Stimulated activated naive B cell treated with anti-CD40 and anti-IgM and Interleukin-4, amounts not matched to agents 10 μg/mL and 1 μg/mL and 100 μg/mL, for 72 hours (primary cell): ENCODE results near the gene CHMP6.
"Not testable (repeated sequence)": the region's sequence is repeated elsewhere in the genome, so short reads cannot be mapped to it uniquely, and the experiment has no call there.

Source experiments
- ATAC-seq, 2 donors: fragments of 150-1000 bp; cut with Tn5 transposase; replicated peaks; 2 replicates each; pipeline ENCODE4 v1.10.0; 2021; ENCODE audit warnings: moderate library complexity in 1 of 2
- DNase-seq: peaks from one replicate; pipeline ENCODE4 v3.0.0; 2021
- H3K27ac Mint-ChIP-seq: one replicate; pipeline ENCODE4 v1.8.0; 2022; ENCODE audit warnings: mild to moderate bottlenecking, mixed read lengths
- H3K27me3 Mint-ChIP-seq, 2 donors: one replicate each; pipeline ENCODE4 v1.8.0; 2022; ENCODE audit warnings: mixed read lengths in 2 of 2
- H3K36me3 Mint-ChIP-seq, 2 donors: one replicate each; pipeline ENCODE4 v1.8.0; 2022; ENCODE audit warnings: mixed read lengths in 2 of 2, mild to moderate bottlenecking in 1 of 2
- H3K4me1 Mint-ChIP-seq, 2 donors: one replicate each; pipeline ENCODE4 v1.8.0; 2022; ENCODE audit warnings: mixed read lengths in 2 of 2, mild to moderate bottlenecking in 1 of 2
- H3K4me3 Mint-ChIP-seq, 2 donors: one replicate each; pipeline ENCODE4 v1.8.0; 2022; ENCODE audit warnings: mild to moderate bottlenecking in 2 of 2, mixed read lengths in 2 of 2, moderate library complexity in 1 of 2
- H3K9me3 Mint-ChIP-seq, 2 donors: one replicate each; pipeline ENCODE4 v1.8.0; 2022; ENCODE audit warnings: mixed read lengths in 2 of 2, mild to moderate bottlenecking in 1 of 2

Gene CHMP6

DNA sequence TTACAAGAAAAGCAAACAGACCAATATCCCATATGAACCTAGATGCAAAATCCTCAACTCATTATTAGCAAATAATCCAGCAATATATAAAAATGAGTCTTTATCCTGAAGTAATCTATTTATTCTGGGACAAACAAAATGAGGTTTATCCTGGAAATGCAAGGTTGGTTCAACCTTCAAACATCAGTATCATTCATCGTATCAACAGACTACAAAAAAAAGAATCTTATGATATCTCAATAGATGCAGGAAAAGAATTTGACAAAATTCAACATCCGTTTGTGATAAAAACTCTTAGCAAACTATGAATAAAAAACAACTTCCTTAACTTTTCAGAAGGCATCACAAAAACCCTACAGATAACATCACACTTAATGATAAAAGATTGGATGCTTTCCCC lies 24.9 kb downstream of the CHMP6 start:
- no peak for ATAC-seq
- Mint-ChIP-seq H3K27me3 (peaks cover 0 to 4% of the 10 kb centered on the region in 2 donors), H3K4me3 (no peak overlapping the region), H3K36me3 (peaks cover 0 to 7% of the 10 kb centered on the region in 2 donors), H3K27ac (no peak overlapping the region), H3K4me1 (peaks cover 10 to 22% of the 10 kb centered on the region in 2 donors), H3K9me3 (peaks cover 3 to 5% of the 10 kb centered on the region in 2 donors)
- no peak for DNase-seq

DNA sequence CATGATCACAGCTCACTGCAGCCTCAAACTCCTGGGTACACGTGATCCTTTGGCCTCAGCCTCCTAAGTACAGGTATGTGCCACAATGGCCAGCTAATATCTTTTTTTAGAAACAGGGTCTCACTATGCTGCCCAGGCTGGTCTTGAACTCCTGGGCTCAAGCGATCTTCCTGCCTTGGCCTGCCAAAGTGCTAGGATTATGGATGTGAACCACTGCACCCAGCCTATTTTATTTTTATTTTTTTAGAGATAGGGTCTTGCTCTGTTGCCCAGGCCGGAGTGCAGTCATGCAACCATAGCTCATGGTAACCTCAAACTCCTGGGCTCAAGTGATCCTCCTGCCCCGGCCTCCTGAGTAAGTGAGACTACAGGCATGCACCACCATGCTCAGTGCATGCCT lies 25.7 kb downstream of the CHMP6 start:
- ATAC-seq, DNase-seq: not testable (repeated sequence)
- H3K27ac Mint-ChIP-seq, result peak overlapping the region; percentile 91

DNA sequence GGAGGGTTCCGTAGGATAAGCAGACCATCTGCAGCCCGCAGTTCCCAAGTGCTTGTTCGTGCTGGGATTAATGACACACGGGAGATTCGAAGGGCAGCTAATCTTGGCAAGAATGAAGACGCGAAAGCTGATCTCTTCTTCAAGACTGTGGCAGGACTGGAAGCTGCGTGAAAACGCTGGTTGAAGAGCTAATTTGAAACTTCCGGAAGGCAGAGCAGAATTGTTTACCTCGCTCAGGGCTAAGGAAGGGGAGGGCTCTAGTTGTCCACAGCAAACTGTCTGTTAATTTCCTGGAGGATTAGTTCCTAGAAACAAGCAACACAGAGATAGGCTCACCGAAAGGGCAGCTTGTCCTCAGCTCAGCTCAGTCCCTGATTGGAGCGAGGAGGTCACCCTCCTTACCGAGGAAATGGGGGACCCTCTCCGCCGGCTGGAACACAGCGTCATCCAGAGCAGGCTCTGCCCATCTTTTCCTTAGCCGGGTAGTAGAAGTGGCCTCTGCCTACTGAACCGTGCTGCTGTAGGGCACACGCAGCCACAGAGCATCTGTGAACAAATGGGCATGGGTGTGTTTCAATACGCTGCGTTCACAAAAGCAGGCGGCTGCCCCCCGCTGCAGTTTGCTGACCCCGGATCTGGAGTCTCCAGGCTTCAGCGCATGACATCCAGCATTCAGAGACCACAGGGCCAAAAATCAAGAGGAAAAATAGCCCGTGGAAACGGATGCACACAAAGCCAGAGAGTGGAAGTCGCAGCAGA lies 26.6 kb downstream of the CHMP6 start:
- DNase-seq (no peak), ATAC-seq (peak; percentile 78 to 84)
- peaks cover 0 to 4% of the 10 kb centered on the region in 2 donors for H3K36me3 Mint-ChIP-seq
- peaks cover 10 to 22% of the 10 kb centered on the region in 2 donors for H3K4me1 Mint-ChIP-seq
- H3K4me3 Mint-ChIP-seq, result peak overlapping the region; percentile 78 to 79
- peak overlapping the region; percentile 91 for H3K27ac Mint-ChIP-seq
- H3K27me3 Mint-ChIP-seq, result no peaks in the 10 kb centered on the region
- H3K9me3 Mint-ChIP-seq, result no peaks in the 10 kb centered on the region

More for the DNA sequence above, 25.7 kb downstream of the CHMP6 start:
- not testable (repeated sequence) for H3K36me3 Mint-ChIP-seq, H3K9me3 Mint-ChIP-seq, H3K4me3 Mint-ChIP-seq, H3K27me3 Mint-ChIP-seq
- peaks cover 10 to 22% of the 10 kb centered on the region in 2 donors for H3K4me1 Mint-ChIP-seq

DNA sequence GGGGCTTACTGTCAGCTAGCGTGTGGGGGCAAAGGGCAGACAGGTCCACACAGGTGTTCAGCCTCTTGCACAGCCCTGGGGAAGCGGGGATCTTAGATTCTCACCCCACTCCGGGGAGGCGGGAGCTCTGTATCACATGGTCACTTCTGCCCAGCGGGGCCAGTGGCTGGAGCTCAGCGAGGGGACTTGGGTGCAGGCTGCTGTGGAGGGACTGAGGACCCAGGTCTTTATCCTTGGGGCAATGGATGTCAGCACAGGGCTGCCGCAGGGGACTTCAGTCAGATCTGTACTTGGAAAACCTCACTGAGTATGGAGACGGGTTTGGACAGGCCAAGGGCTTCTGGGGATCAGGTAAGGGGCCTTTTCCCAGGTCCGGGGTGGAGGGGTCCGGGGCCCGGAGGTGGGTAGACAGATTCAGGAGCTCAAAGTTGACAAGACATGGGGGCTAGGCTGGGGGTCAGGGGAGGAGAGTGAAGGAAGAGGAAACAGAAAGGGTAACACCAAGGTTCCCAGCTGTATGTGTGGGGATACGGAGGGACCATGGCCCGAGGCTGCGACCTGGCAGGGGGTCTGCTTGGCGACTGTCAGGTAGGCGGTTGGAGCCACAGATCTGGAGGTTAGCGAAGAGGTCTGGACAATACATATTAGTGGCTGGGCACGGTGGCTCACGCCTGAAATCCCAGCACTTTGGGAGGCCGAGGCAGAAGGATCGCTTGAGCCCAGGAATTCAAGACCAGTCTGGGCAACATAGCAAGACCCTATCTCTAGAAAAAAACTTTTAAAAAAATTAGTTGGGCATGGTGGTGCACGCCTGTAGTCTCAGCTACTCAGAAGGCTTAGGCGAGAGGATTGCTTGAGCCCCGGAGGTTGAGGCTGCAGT lies 28.2 kb downstream of the CHMP6 start:
- Mint-ChIP-seq H3K9me3 (no peaks in the 10 kb centered on the region), H3K4me1 (peaks cover 14 to 27% of the 10 kb centered on the region in 2 donors), H3K36me3 (peaks cover 0 to 4% of the 10 kb centered on the region in 2 donors), H3K27me3 (peaks cover 6 to 9% of the 10 kb centered on the region in 2 donors), H3K27ac (no peak overlapping the region), H3K4me3 (no peak overlapping the region)
- ATAC-seq, result no peak
- no peak for DNase-seq

DNA sequence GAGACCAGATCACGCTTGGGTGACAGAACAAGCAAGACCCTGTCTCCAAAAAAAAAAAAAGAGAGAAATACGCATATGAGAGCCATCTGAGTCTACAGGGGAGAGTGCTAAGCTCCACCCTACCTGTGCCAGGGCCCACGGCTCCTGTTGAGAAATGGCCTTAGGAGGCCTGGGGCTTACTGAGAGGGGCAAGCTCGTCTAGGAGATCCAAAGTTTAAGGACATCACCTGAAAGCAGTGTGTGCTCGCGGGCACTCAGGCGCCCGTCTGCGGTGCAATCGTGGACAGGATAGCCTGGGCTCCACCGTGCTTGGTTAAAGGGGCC lies 28.8 kb downstream of the CHMP6 start:
- Mint-ChIP-seq H3K27ac (no peak overlapping the region), H3K27me3 (peaks cover 9 to 15% of the 10 kb centered on the region in 2 donors)
- no peak for ATAC-seq

DNA sequence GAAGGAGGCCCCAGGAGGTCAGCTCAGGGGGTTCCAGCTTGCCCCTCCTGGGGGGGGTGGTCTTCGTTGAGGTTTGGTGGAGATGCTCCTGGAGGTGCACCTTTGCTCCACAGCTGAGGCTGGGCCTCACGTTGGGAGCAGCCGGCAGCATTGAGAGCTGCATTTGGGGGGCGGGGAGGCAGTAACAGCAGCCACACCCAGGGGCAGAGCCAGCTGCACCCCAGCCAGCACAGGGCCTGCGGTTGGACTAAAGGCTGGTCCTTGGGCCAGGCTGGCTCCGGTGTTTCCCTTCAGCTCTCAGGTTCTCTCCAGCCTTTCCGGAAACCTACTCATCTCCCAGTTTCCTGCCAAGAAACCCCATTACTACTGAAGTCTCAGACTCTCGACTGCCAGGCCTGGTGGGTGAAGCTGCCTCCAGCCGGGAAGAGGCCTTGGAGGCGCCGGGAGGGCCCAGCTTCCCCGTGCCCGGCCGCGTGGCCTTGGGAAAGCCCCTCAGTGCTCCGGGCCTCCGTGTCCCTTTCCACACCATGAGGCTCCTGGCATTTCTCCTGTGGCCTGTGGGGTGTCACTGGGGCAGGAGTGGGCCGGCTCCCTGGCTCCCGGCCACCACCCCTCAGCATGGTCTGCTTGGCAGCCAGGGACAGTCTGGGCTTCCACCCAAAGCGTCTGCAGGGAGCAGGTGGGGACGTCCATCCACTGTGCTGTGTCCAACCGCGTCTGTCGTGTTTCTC lies 29.3 kb downstream of the CHMP6 start:
- H3K4me3 Mint-ChIP-seq, result no peak overlapping the region
- no peaks in the 10 kb centered on the region for H3K9me3 Mint-ChIP-seq
- peaks cover 0 to 4% of the 10 kb centered on the region in 2 donors for H3K36me3 Mint-ChIP-seq
- peaks cover 14 to 27% of the 10 kb centered on the region in 2 donors for H3K4me1 Mint-ChIP-seq
- DNase-seq, result no peak
- no peak overlapping the region for H3K27ac Mint-ChIP-seq
- H3K27me3 Mint-ChIP-seq, result peaks cover 10 to 17% of the 10 kb centered on the region in 2 donors
- ATAC-seq, result no peak

More for the DNA sequence above, 28.8 kb downstream of the CHMP6 start:
- Mint-ChIP-seq H3K36me3 (peaks cover 0 to 4% of the 10 kb centered on the region in 2 donors), H3K9me3 (no peaks in the 10 kb centered on the region), H3K4me3 (no peak overlapping the region), H3K4me1 (peaks cover 14 to 27% of the 10 kb centered on the region in 2 donors)
- DNase-seq, result no peak

DNA sequence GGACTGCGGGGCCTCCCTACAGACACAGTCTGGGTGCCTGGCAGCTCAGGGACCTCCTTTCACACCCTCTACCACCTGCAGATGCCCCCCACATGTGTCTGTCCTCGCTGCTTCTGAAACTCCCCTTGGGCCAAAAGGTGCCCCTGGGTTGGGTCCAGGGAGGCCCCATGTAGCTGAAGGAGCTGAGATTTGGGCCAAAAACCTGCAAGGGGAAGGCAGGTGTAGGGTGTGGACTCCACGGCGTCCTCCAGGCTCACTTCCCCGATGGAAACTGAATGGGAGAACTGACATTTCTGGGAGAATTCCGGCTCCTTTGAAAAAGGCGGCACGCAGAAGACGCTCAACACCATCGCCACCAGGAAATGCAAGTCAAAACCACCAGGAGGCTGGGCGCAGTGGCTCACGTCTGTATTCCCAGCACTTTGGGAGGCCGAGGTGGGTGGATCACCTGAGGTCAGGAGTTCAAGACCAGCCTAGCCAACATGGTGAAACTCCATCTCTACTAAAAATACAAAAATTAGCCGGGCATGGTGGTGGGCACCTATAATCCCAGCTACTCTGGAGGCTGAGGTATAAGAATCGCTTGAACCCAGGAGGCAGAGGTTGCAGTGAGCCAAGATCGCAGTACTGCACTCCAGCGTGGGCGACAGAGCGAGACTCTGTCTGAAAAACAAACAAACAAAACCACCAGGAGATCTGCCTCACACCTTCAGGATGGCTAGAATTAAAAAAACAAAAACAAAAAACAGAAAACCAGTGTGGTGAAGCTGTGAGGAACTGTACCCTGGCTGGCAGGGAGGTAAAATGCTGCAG lies 30.1 kb downstream of the CHMP6 start:
- H3K27ac Mint-ChIP-seq, result no peak overlapping the region
- H3K4me3 Mint-ChIP-seq, result no peak overlapping the region

DNA sequence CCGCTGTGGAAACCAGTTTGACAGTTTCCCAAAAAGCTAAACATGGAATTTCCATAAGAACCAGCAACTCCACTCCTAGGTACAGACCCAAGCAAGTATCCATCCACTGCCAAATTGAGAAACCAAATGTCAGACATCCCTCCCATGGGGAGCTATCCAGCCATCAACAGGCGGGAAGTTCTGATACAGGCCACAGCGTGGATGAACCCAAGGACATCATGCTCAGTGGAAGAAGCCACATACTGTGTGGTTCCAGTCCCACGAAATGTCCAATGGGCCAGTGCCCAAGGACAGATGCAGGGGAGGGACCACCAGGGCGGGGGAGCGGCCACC lies 30.7 kb downstream of the CHMP6 start:
- no peaks in the 10 kb centered on the region for H3K36me3 Mint-ChIP-seq
- no peak overlapping the region for H3K4me3 Mint-ChIP-seq
- DNase-seq (no peak), ATAC-seq (no peak)
- H3K27me3 Mint-ChIP-seq, result peaks cover 21 to 30% of the 10 kb centered on the region in 2 donors
- peaks cover 0 to 5% of the 10 kb centered on the region in 2 donors for H3K9me3 Mint-ChIP-seq
- H3K4me1 Mint-ChIP-seq, result peaks cover 14 to 27% of the 10 kb centered on the region in 2 donors
- H3K27ac Mint-ChIP-seq, result no peak overlapping the region

More for the DNA sequence above, 30.1 kb downstream of the CHMP6 start:
- ATAC-seq (no peak), DNase-seq (no peak)
- Mint-ChIP-seq H3K4me1 (peaks cover 14 to 27% of the 10 kb centered on the region in 2 donors), H3K27me3 (peaks cover 17 to 25% of the 10 kb centered on the region in 2 donors), H3K9me3 (peaks cover 0 to under 1% of the 10 kb centered on the region in 2 donors), H3K36me3 (peaks cover 0 to 2% of the 10 kb centered on the region in 2 donors)

DNA sequence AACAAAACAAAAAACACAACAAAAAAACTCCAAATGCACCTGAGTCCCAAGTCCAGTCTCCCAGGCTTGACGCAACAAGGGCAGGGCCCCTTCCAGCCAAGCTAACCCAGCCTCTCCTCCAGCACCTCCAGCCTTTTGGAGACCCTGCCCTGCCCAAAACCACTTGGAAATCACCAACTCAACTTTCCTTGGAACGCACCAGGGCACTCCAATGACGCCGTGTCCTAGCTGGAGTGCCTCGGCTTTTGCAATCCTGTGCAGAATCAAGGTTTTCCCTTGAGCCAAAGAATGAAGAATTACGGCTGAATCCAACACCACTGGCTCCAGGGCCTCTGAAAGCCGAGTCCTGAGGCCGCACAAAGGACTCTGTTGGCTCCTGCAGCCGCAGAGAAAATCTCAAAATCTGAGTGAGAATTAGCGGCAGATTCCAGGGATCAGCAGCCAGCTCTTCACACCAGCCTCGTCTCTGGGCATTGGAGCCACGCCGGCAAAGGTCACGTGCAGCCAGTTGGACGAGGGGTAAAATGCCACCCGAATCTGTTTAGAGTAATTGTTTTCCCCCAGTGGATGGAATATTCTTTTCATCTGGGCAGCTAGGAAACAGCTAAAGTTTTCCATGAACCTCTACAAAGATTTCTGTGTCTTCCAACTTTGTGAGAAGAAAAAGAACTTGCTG lies 33.6 kb downstream of the CHMP6 start:
- ATAC-seq (no peak), DNase-seq (no peak)
- Mint-ChIP-seq H3K4me3 (no peak overlapping the region), H3K36me3 (no peaks in the 10 kb centered on the region), H3K27ac (no peak overlapping the region), H3K4me1 (peaks cover 4 to 5% of the 10 kb centered on the region in 2 donors), H3K9me3 (peaks cover 0 to 5% of the 10 kb centered on the region in 2 donors), H3K27me3 (peaks cover 31 to 49% of the 10 kb centered on the region in 2 donors)

DNA sequence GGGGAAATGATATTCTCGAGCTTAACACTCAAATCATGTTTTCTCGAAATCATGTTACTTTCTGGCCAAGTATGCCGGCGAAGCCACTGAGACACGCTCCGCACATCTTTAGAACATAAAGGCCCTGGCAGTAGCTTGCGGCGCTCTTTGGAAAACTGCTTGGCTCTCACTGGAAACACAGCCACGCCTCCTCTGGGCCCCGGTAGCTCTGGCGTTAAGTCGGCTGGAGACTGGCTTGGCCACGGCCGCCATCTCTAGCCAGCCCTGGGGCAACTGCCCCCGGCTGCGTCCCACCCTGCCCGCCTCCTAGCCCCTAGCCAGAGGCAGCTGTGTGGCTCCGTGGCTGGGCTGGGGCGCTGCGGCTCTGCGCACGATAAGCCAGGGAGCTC lies 34.1 kb downstream of the CHMP6 start:
- H3K9me3 Mint-ChIP-seq, result peaks cover 0 to 5% of the 10 kb centered on the region in 2 donors
- peaks cover 4 to 5% of the 10 kb centered on the region in 2 donors for H3K4me1 Mint-ChIP-seq
- no peaks in the 10 kb centered on the region for H3K36me3 Mint-ChIP-seq
- no peak overlapping the region for H3K4me3 Mint-ChIP-seq
- DNase-seq (no peak), ATAC-seq (no peak)
- H3K27me3 Mint-ChIP-seq, result peaks cover 36 to 53% of the 10 kb centered on the region in 2 donors
- H3K27ac Mint-ChIP-seq, result no peak overlapping the region

DNA sequence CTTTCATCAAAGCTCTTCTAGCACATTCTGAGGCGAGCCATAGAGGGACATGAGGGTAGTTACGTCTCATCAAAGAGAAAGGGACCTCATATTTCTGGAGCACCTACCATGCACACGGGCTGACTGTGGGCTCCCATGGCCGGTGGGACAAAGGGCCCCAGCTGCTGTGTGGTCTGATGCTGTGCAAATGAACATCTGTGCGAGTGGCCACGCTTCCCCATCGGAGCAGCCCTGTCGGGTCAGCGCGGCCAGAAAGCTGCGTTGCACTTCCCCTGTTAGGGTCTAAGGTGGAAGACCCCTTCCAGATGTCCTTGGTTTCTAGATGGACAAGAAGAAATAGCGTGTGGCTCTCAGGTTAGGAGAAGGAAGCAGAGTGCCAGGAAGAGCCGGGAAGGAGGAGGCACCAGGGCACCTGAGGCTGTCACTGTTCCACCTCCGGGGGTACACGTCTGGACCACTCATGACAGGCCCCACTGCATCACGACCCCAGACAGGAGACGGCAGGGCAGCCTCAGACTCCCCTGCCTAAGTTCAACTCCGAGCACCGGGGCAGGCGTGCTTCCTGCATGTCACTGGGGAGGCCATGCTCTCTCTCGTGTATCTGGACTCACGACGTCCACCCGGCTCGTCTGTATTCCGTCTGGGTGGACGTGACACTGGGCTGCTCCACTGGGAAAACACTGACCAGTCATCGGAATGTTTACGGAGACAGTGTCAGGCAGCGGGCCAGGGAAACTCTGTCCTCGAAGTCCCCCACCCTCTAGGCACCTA lies 34.8 kb downstream of the CHMP6 start:
- ATAC-seq, result no peak
- Mint-ChIP-seq H3K36me3 (no peaks in the 10 kb centered on the region), H3K9me3 (peaks cover 0 to 5% of the 10 kb centered on the region in 2 donors), H3K27me3 (peaks cover 43 to 60% of the 10 kb centered on the region in 2 donors), H3K27ac (no peak overlapping the region), H3K4me1 (peaks cover 4 to 5% of the 10 kb centered on the region in 2 donors), H3K4me3 (no peak overlapping the region)
- no peak for DNase-seq

DNA sequence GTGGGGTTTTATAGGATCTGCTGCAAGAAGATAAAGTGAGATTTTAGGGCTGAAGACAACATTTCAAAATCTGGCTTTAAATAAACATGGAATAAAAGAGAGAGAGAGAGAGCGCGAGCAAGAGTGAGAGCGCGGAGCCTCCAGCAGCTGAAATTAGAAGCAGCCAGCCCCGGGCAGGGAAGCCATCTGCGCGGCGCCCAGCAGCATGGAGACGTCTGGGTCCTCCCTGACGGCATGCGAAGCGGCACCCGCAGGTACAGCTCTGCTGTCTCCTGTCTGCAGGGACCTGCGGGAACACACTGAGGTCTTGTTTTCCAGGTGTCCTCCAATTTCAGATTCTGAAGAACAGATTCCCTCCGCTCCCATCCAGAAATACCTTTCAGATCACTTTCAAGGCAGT lies 35.4 kb downstream of the CHMP6 start:
- peaks cover 0 to 5% of the 10 kb centered on the region in 2 donors for H3K9me3 Mint-ChIP-seq
- H3K36me3 Mint-ChIP-seq, result no peaks in the 10 kb centered on the region
- no peak overlapping the region for H3K27ac Mint-ChIP-seq
- peaks cover 4 to 5% of the 10 kb centered on the region in 2 donors for H3K4me1 Mint-ChIP-seq
- no peak for ATAC-seq
- DNase-seq, result no peak
- peaks cover 45 to 64% of the 10 kb centered on the region in 2 donors for H3K27me3 Mint-ChIP-seq
- H3K4me3 Mint-ChIP-seq, result no peak overlapping the region
